Loucy (cell line): ENCODE results near the gene TLCD3B.

ENCODE experiments used
- H2AFZ ChIP-seq: fragments of 200-600 bp; sonication (generic); 2 replicates; pipeline ENCODE4 v1.6.0; 2016; ENCODE audit warnings: antibody characterized with exemption, mild to moderate bottlenecking, low read length, moderate library complexity
- H3F3A ChIP-seq: fragments of 200-600 bp; 2 replicates; pipeline ENCODE4 v1.6.0; 2016; ENCODE audit warnings: antibody characterized with exemption, low read depth, mild to moderate bottlenecking
- H3K27me3 ChIP-seq: fragments of 200-600 bp; sonication (generic); 2 replicates; pipeline ENCODE4 v1.6.1; 2014; ENCODE audit warnings: low read length, mild to moderate bottlenecking; ENCODE audit not compliant: insufficient read depth, poor library complexity, severe bottlenecking
- H3K36me3 ChIP-seq: fragments of 200-600 bp; sonication (generic); 2 replicates; pipeline ENCODE4 v1.6.1; 2016; ENCODE audit warnings: low read length; ENCODE audit not compliant: insufficient read depth
- H3K4me1 ChIP-seq: fragments of 200-600 bp; sonication (generic); 2 replicates; pipeline ENCODE4 v1.5.1; 2014; ENCODE audit warnings: low read length, mild to moderate bottlenecking; ENCODE audit not compliant: insufficient read depth, poor library complexity, severe bottlenecking
- H3K4me2 ChIP-seq: fragments of 200-600 bp; sonication (generic); 2 replicates; pipeline ENCODE4 v1.6.0; 2014; ENCODE audit warnings: antibody characterized with exemption, low read length, low read depth, mild to moderate bottlenecking; ENCODE audit not compliant: poor library complexity, severe bottlenecking
- H3K4me3 ChIP-seq: fragments of 200-600 bp; sonication (generic); 2 replicates; pipeline ENCODE4 v1.5.1; 2014; ENCODE audit warnings: low read length, mild to moderate bottlenecking, mixed read lengths; ENCODE audit not compliant: poor library complexity, severe bottlenecking
- H3K79me2 ChIP-seq: fragments of 200-600 bp; sonication (generic); 2 replicates; pipeline ENCODE4 v1.6.1; 2014; ENCODE audit warnings: low read length; ENCODE audit not compliant: insufficient read depth
- H3K9ac ChIP-seq: fragments of 200-600 bp; sonication (generic); 2 replicates; pipeline ENCODE4 v1.6.0; 2014; ENCODE audit warnings: mild to moderate bottlenecking, low read depth, low read length, moderate library complexity; ENCODE audit not compliant: poor library complexity, severe bottlenecking
- H3K9me2 ChIP-seq: fragments of 200-600 bp; sonication (generic); replicated peaks from 2 replicates; pipeline ENCODE4 v1.6.1; 2016; ENCODE audit warnings: low read depth, low read length, mixed read lengths
- H3K9me3 ChIP-seq: fragments of 200-600 bp; sonication (generic); 2 replicates; pipeline ENCODE4 v1.6.1; 2014; ENCODE audit warnings: mild to moderate bottlenecking, antibody characterized with exemption, low read length, low read depth; ENCODE audit not compliant: insufficient read depth
- H4K20me1 ChIP-seq: fragments of 200-600 bp; sonication (generic); 2 replicates; pipeline ENCODE4 v1.6.0; 2014; ENCODE audit warnings: antibody characterized with exemption, low read length, mild to moderate bottlenecking; ENCODE audit not compliant: insufficient read depth, poor library complexity, severe bottlenecking
- CTCF ChIP-seq: fragments of 200-600 bp; sonication (generic); conservative IDR thresholded peaks from 2 replicates; pipeline ENCODE4 v1.5.1; 2014; ENCODE audit warnings: mild to moderate bottlenecking, antibody characterized with exemption, low read length
- EZH2phosphoT487 ChIP-seq: fragments of 200-600 bp; IDR thresholded peaks from 2 replicates; pipeline ENCODE4 v1.6.1; 2018; ENCODE audit warnings: antibody characterized with exemption, mild to moderate bottlenecking, moderate library complexity, borderline replicate concordance

Gene TLCD3B

GRCh38 chr16:30011714-30012504 is 19.2 kb downstream of the TLCD3B start:
- peak overlapping the region; percentile 71 for H3K4me2 ChIP-seq
- H3K4me3 ChIP-seq = no peak overlapping the region

GRCh38 chr16:30010844-30011713 is 20.0 kb downstream of the TLCD3B start, which contains the start of gene DOC2A:
Gene DOC2A (minus strand): TSS chr16:30011027. CDS start chr16:30010222, 805 bp downstream.
- peak within 1 kb of the TSS; percentile 83; the same call in 1 of the 2 replicates for H2AFZ ChIP-seq
- H3K79me2 ChIP-seq = no peaks in the 10 kb centered on the region
- H3K36me3 ChIP-seq = no peaks in the 10 kb centered on the region
- H3K9me3 ChIP-seq = no peaks in the 10 kb centered on the region
- no peaks in the 10 kb centered on the region for H3K9me2 ChIP-seq
- peak within 1 kb of the TSS; percentile 69 for H3K4me3 ChIP-seq
- no peaks in the 10 kb centered on the region for H3K4me1 ChIP-seq
- H3K27me3 ChIP-seq = no peaks in the 10 kb centered on the region
- no peak within 1 kb of the TSS for H3K9ac ChIP-seq
- no peaks in the 10 kb centered on the region for H3F3A ChIP-seq
- TF ChIP-seq CTCF = no peak
- TF ChIP-seq EZH2phosphoT487 = no peak
- no peaks in the 10 kb centered on the region for H4K20me1 ChIP-seq
- H3K4me2 ChIP-seq = peak within 1 kb of the TSS; percentile 71

More at GRCh38 chr16:30011714-30012504, 19.2 kb downstream of the TLCD3B start:
- no peaks in the 10 kb centered on the region for H3K27me3 ChIP-seq
- no peak overlapping the region for H3K9ac ChIP-seq
- H2AFZ ChIP-seq = no peak overlapping the region
- no peak for TF ChIP-seq CTCF
- no peak for TF ChIP-seq EZH2phosphoT487
- no peaks in the 10 kb centered on the region for H3K9me3 ChIP-seq
- no peaks in the 10 kb centered on the region for H3K9me2 ChIP-seq
- H3K36me3 ChIP-seq = no peaks in the 10 kb centered on the region
- H3K79me2 ChIP-seq = no peaks in the 10 kb centered on the region
- H3F3A ChIP-seq = no peaks in the 10 kb centered on the region
- no peaks in the 10 kb centered on the region for H4K20me1 ChIP-seq
- no peaks in the 10 kb centered on the region for H3K4me1 ChIP-seq

GRCh38 chr16:30009990-30010843 is 20.9 kb downstream of the TLCD3B start:
- Histone ChIP-seq H3K4me1 (no peaks in the 10 kb centered on the region), H3K4me3 (peak overlapping the region; percentile 69), H3K9me2 (no peaks in the 10 kb centered on the region), H3K9me3 (no peaks in the 10 kb centered on the region), H3F3A (no peaks in the 10 kb centered on the region), H2AFZ (peak overlapping the region; percentile 55; the same call in 1 of the 2 replicates), H3K27me3 (no peaks in the 10 kb centered on the region), H3K36me3 (no peaks in the 10 kb centered on the region), H3K9ac (no peak overlapping the region), H3K79me2 (no peaks in the 10 kb centered on the region), H4K20me1 (no peaks in the 10 kb centered on the region), H3K4me2 (peak overlapping the region; percentile 71)
- no peak for TF ChIP-seq EZH2phosphoT487
- TF ChIP-seq CTCF = no peak
